RWPE1 (cell line): Measurements from ENCODE around the gene PRR14.
A peak's percentile ranks its signal among the peaks of the same experiment; 100 is the strongest.

Experiments
- CTCF ChIA-PET: fragments of 350-600 bp; sonication (Branson Sonifier 250); formaldehyde crosslinking; extraction: SDS; loops from one replicate; lab custom pipeline; 2021; lab: Yijun Ruan, JAX
- POLR2A ChIA-PET: fragments of 400-600 bp; formaldehyde crosslinking; extraction: SDS; loops from one replicate; lab custom pipeline; 2020; ENCODE audit warnings: antibody characterized with exemption; ENCODE audit not compliant: low non-redundant PET; lab: Yijun Ruan, JAX
- DNase-seq: peaks from one replicate; pipeline ENCODE4 v3.0.0; 2012; ENCODE audit warnings: low spot score
- H3K27ac ChIP-seq: fragments of 450-650 bp; 2 replicates; pipeline ENCODE4 v1.5.1; 2017
- TF ChIP-seq, protein P1 (sequence below): fragments of 450-650 bp; conservative IDR thresholded peaks from 2 replicates; pipeline ENCODE4 v1.5.1; 2017; ENCODE audit warnings: low read depth, mild to moderate bottlenecking

The PRR14 gene

DNA sequence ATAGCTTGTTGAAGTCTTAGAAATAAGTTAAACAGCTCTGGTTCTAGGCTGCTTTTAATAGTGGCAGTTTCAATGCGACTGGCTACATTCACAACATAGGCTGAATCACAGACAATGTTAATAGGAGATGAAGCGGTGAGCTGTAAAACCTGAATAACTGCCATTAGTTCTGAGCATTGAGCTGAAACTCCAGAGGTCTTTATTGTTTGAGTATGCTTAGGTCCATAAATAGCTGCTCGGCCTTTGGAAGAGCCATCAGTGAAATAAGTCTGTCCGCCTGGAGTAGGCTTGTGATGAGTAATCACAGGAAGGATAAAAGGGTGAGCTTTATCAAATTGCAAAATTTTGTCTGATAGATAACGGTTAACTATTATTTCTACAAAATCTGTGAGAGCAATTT lies 31.1 kb upstream of the PRR14 start:
- ChIA-PET CTCF (interaction anchor here (0.7 kb wide), 1 partner anchor 74 kb away, joined by 3 read pairs; no protein-coding TSS in a partner anchor), POLR2A (no interaction called here)
- DNase-seq: no peak
- no peak overlapping the region for H3K27ac ChIP-seq
- TF ChIP-seq, protein P1, sequence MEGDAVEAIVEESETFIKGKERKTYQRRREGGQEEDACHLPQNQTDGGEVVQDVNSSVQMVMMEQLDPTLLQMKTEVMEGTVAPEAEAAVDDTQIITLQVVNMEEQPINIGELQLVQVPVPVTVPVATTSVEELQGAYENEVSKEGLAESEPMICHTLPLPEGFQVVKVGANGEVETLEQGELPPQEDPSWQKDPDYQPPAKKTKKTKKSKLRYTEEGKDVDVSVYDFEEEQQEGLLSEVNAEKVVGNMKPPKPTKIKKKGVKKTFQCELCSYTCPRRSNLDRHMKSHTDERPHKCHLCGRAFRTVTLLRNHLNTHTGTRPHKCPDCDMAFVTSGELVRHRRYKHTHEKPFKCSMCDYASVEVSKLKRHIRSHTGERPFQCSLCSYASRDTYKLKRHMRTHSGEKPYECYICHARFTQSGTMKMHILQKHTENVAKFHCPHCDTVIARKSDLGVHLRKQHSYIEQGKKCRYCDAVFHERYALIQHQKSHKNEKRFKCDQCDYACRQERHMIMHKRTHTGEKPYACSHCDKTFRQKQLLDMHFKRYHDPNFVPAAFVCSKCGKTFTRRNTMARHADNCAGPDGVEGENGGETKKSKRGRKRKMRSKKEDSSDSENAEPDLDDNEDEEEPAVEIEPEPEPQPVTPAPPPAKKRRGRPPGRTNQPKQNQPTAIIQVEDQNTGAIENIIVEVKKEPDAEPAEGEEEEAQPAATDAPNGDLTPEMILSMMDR: no peak

- ChIA-PET CTCF (interaction anchor here (0.6 to 0.8 kb wide), 2 partner anchors 11 to 17 kb away, joined by 3 read pairs; no protein-coding TSS in a partner anchor), POLR2A (no interaction called here)
- no peak for DNase-seq
- TF ChIP-seq, protein P1: no peak
- H3K27ac ChIP-seq: no peak overlapping the region
These were observed 30.6 kb upstream of the PRR14 start for GRCh38 chr16:30620169-30620568.

DNA sequence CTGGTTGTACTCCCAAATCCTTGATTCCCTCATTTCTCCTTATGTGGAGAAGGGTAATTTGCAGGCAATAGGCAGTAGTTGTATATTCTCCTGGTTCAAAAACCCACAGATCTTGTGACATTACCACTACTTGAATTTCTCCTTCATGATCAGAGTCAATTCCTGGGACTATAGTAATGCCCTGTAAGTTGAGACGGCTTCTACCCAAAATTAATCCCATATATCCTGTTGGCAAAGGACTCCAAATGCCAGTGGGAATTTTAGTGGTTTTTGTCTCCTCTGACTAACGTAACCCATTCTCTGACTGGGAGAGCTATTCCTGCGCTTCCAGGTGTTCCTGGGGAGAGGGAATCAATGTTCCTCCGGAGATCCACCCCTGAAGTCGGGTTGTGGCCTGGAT lies 29.0 kb upstream of the PRR14 start:
- no peak for DNase-seq
- CTCF ChIA-PET: interaction anchor here (0.6 to 0.7 kb wide), 2 partner anchors 9 kb away, joined by 3 to 5 read pairs; no protein-coding TSS in a partner anchor
- POLR2A ChIA-PET: no interaction called here
- peak overlapping the region; percentile 73 for H3K27ac ChIP-seq
- TF ChIP-seq, protein P1: no peak

DNA sequence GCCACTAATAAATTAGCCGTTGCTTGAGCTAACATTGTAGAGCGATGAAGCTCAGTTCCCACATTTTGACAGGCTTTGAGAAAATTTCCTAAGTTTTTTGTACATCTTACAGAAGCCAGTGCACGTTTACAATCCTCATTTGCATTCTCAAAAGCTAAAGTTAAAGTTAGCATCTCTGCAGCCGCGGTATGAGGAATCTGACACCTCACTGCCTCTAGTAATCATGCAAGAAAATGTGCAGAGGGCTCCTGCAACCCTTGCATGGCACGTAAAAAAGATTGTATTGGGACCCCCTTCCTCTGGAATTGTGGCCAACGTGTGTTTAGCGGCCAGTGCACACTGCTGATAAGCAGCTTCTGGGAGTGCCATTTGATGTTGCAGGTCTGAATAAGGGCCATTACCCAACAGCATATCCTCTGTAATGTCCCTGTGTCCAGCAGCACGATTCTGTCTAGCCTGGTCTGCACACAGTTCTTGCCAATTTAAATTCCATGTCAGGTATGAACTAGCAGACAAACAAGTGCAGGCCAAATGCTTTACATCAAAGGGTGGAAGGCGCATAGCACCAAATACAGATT lies 28.2 kb upstream of the PRR14 start:
- POLR2A ChIA-PET: no interaction called here
- H3K27ac ChIP-seq: peak overlapping the region; percentile 73; the same call in 1 of the 2 replicates
- CTCF ChIA-PET: interaction anchor here (0.6 kb wide), 1 partner anchor 8 kb away, joined by 5 read pairs; no protein-coding TSS in a partner anchor
- DNase-seq: no peak
- TF ChIP-seq, protein P1: no peak

- TF ChIP-seq, protein P1: no peak
- no peak for DNase-seq
- H3K27ac ChIP-seq: no peak overlapping the region
- CTCF ChIA-PET: no interaction called here
- POLR2A ChIA-PET: no interaction called here
These were observed 27.1 kb upstream of the PRR14 start for GRCh38 chr16:30623536-30624283.

DNA sequence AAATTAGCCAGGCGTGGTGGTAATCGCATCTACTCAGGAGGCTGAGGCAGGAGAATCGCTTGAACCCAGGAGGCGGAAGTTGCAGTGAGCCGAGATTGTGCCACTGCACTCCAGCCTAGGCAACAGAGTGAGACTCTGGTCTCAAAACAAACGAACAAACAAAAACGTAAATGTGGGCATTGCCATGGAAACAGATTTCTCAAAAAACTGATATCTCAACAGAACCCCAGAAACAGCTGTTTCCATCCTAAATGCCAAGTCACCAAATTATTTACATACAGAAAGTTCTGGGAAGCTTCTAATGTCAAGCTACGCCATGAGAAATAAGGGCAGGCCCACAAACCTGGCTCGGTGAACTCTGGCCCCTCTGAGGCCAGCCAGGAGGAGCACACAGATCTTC lies 24.5 kb upstream of the PRR14 start:
- CTCF ChIA-PET: no interaction called here
- POLR2A ChIA-PET: no interaction called here
- TF ChIP-seq, protein P1: no peak
- DNase-seq: no peak
- H3K27ac ChIP-seq: no peak overlapping the region
